GM21367 (cell line): Measurements from ENCODE around the gene ZNF778.
"Not testable (repeated sequence)": the region's sequence is repeated elsewhere in the genome, so short reads cannot be mapped to it uniquely, and the experiment has no call there.

Experiments
- ATAC-seq: cut with Tn5 transposase; IDR thresholded peaks from one replicate; pipeline ENCODE4 v1.9.1; 2021; ENCODE audit not compliant: unreplicated experiment

ZNF778 gene

DNA sequence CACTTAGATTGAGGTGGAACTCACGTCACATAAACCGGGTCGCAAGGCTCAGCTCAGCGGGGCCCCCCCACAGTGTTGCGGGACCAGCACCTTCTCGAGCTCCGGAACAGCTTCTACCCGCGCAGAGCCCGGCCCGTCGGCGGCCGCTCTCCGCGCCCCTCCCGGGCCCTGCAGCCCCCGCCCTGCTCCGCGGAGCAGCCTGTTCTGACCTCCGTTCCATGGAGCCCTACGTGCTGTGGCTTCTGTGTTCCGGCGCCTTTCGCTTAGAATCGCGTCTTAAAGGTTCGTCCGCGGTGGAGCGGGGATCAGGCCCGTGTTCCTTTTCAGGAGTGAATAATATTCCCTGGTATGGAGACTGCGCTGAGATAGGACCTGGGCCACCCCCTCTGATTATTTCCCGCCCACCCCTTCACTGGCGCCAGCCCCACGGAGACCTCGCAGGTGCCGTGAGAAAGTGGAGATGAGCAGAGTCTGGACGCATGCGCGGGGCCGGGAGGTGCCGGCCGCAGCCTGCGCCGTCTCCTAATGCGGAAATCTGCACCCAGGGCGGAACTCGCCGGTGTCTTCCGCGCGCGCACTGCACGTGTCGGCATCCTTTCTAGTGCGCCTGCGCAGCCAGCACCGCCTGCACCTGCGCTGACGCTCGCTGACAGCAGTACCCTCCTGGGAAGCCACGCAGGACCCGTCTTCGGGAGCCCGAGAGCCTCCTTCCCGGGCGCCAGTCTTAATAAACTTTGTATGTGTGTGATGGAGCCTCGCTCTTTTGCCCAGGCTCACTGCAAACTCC, 30.9 kb downstream of the ZNF778 start:
- no peak for ATAC-seq

DNA sequence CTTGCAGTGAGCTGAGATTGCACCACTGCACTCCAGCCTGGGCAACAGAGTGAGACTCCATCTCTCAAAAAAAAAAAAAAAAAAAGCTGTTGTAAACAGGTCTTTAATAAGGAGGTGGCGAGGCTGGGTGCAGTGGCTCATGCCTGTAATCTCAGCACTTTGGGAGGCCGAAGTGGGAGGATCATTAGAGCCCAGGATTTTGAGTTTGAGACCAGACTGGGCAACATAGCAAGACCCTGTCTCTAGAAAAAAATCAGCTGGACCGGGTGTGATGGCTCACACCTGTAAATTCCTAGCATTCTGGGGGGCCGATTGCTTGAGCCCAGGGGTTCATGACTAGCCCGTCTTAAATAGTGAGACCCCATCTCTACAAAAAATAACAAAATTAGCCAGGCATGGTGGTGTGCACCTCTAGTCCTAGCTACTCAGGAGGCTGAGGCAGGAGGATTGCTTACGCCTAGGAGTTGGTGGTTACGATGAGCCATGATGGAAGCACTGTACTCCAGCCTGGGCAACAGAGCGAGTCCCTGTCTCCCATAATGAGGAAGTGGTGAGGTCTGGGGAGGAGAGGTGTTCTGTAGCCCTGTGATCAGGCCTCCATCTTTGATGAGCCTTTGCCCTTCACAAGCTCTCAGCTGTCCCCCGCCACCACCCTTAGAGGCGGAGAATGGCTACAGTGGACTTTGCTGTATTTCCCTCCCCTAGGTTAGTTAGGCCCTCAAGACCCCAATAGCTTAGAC, 36.2 kb downstream of the ZNF778 start:
- no peak for ATAC-seq

DNA sequence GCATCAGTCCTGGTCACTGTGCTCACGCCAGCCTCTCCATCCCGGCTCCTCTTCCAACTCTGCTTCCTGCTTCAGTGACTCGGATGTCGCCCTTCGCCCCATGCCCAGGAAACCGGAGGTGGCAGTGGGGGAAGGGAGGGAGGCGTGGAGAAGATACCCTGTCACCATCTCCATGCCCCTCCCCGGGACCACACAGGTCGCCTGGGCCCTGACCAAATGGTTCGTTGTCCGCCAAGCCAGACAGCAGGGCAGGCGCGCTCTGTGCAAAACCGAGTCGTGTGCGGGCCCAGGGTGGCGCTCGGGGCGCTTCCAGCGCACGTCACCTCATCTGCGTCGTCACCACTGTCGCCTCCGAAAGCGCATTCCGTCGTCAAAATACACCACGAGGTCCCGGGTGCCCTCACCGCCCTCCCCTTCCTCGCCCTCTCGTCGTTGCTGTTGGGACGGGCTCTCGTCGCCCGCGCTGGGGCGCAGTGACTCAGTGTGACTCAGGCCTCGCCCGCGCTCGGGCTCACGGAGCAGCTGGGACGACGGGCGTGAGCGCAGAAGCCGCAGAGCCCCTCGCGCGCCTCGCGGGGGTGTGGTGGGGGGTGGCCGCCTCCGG, 39.2 kb downstream of the ZNF778 start:
- no peak for ATAC-seq

DNA sequence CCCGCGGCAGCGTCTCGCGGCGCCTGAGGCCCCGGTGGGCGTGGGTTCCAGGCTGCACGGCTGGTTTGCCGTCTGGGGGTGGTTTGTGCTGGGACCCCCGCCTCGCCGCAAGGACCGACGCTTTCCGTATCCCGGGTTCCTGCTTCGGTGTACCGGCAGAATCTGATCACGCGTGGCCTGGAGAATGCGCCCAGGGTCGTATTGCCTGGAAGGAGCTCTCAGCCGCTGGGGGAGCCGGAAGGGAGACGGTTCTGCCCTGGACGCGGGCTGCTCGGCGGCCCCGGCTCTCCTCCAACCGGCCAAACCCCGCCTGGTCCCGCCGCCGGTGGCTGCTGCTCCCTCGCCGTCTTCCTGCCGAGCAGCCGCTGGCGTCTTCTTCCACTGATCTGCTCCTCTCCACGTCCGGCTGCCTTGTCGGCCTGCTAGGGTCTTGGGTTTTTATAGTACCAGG, 39.8 kb downstream of the ZNF778 start:
- no peak for ATAC-seq

DNA sequence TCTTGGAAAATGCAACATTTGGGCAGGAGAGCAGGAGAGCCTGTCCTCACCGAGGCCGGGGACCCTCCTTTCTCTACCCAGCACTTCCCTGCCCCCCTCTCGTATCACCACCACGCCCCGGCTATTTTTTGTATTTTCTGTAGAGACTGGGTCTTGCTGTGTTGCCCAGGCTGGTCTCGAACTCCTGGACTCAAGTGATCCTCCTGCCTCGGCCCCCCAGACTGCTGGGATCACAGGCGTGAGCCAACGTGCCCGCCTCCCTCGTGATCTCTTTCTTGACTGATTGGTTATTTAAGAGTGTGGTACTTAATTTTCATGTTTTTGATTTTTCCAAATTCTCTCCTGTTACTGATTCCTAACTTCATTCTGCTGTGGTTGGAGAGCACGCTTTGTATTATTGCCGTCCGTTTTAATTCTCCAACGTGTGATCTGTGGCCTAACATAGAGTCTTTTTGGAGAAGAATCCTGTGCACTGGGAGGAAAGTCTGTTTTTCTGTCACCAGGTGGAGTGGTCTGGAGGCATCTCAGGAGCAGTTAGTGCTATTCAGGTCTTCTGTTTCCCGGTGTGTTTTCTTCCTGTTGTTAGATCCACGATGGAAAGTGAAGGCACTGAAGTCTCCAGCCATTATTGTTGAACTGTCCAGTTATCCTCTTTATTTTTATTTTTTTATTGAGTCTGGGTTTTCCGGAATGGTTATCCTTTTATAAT, 40.4 kb downstream of the ZNF778 start:
- no peak for ATAC-seq

DNA sequence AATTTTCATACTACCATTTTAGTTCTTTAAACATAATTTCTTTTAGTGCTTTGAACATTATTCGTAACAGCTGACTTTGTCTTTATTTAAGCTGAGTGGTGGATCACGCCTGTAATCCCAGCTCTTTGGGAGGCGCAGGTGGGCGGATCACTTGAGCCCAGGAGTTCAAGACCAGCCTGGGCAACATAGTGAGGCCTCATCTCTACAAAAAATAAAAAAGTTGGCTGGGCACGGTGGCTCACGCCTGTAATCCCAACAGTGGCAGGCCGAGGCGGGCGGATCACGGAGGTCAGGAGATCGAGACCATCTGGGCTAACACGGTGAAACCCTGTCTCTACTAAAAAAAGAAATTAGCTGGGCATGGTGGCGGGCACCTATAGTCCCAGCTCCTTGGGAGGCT, 42.4 kb downstream of the ZNF778 start:
- ATAC-seq, result not testable (repeated sequence)

DNA sequence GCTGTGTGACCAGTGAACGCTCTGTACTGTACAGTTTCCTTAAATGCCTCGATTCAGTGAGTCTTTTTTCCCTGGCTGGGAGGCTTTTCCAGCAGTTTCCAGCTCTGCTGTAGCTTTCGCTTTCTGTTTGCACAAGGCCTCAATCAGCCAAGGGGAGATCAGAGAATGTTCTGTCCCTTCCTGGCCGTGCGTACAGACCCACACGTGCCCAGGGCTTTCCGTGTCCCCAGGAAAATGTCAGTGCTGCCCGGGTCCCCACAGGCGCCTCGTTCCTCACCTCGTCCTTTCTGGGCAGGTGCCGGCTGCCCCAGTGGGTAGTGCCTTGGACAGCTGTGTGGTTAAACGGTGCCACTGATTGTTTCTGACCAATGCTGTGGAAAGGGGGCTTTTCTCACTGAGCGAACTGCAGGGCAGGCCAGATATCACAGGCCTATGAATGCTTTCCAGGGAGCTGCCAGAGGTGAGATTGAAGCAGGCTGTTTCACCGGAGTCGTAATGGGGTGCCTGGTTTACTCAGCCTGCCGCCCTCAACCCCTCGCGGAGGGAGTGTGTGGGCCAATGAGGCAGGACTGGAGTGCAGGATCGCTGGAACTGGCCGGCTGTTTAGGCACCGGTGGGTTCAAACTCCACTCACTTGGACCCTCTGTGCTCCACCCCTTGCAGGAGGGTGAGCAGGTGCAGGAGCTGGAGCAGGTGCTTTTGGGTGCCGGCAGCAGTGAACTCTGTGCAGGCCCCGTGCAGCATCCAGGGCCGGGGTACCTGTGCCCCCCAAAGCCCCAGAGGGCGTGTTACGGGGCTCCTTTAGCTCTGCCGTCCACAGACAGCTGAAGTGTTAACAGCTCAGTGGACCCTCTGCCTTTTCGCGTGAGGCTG, 44.4 kb downstream of the ZNF778 start:
- ATAC-seq, result no peak

DNA sequence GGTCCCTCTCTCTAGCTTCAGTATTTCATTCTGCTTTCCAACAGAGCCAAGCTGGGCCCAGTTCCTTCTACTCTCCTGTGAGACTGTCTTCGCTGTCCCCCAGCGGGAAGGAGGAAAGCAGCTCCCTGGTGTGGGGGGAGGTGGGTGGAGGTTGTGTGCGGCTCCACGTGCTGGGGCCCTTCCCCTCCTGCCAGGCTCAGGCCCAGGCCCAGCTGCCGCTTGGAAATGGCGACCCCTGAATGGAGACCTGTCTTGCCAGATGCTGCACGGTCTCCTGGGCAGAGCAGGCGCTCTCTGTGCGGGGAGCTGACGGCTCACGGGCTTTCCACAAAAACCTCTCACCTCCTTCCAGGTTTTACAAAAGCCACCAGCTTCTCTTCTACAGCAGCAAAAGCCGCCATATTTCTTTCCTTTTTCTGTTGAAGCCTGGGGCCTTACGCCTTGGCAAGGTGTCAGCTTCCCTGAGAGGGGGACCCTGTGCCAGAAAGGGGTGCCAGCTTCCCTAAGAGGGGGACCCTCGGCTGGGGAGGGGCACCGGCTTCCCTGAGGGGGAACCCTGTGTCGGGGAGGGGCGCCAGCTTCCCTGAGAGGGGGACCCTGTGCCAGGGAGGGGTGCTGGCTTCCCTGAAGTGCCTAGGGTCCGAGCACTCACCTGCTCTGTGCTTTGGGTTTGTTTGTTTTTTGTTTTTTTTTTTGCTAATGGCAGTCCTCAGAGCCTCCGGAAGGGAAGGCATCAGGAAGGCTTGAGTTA, 47.5 kb downstream of the ZNF778 start:
- no peak for ATAC-seq

DNA sequence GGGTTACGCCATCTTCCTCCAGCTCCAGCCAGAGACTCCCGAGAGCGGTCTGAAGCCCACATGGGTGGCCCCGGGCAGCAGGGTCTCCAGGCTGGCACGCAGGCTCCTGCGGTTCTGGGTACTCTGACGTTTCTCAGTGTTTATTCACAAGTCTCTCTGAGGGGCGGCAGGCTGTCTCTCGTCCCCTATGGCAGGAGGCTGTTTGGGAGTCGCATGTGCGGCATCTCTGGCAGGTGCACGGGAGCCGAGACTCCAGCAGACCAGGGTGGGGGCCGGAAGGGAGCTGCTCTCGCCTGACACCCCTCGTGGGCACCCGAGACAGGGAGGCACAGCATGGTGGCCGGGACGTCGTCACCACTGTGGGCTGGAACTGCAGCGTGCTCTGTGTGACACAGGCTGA, 48.1 kb downstream of the ZNF778 start:
- ATAC-seq, result no peak

DNA sequence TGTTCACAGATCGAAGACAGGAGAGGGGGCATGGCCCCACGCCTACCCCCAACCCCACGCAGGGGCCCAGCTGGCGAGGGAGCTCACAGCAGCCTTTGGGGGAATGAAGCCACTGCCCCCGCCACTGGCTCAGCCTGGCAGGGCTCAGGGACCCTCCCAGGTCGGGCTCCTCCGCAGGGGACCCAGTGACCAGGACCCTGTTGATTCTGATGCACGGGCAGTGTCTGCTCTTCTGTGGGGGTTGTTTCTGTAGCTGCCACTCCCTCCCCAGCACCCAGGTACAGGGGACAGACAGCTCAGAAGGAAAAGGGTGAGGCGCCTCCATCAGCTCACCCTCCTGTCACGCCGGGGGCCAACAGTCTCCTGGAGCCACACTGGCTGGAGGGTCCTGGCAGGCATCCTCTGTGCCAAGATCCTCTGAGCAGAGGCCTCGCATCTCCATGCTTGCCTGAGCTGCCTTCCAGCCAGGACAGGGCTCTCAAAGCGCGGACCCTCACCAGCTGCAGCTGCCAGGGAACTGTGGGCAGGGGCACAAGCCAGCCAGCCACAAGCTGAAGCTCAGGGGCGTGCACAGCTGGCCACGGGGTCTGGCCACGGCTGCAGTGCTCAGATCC, 49.1 kb downstream of the ZNF778 start:
- no peak for ATAC-seq

DNA sequence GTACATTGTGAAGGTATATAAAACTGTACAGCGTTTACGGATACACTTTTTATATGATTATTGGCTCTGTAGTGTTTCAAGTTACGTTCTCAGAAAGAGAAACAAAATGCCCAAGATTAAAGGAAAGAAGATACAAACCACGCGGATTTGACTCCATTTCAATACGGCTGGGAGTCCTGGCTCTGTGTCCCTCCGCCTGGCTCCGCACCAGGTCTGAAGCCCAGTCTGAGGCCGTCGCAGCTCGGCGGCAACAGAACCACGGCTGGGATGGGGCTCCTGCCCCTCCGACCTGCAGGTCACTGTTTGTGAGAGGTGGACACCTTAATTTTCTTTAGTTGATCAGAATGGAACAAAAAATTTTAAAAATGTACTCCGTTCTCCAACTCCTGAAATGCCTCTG, 50.2 kb downstream of the ZNF778 start:
- ATAC-seq, result not testable (repeated sequence)

DNA sequence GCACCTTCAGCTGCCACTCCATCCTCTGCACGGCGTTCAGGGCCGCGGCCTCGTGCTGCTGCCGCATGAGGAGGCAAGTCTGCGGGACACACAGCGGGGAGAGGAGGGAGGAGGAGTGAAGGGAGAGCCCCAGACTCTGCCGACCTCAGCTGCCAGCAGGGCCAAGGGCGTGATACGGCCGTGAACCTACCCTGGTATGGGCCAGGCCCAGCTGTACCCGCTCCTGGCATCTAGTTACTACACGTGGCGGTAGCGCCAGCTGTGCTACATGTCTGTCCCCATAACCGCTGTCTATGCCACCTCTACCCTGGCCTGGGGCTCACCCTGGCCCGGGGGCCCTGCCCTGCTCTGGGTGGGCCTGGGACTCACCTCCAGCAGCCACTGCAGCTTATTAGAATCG, 51.1 kb downstream of the ZNF778 start:
- no peak for ATAC-seq

DNA sequence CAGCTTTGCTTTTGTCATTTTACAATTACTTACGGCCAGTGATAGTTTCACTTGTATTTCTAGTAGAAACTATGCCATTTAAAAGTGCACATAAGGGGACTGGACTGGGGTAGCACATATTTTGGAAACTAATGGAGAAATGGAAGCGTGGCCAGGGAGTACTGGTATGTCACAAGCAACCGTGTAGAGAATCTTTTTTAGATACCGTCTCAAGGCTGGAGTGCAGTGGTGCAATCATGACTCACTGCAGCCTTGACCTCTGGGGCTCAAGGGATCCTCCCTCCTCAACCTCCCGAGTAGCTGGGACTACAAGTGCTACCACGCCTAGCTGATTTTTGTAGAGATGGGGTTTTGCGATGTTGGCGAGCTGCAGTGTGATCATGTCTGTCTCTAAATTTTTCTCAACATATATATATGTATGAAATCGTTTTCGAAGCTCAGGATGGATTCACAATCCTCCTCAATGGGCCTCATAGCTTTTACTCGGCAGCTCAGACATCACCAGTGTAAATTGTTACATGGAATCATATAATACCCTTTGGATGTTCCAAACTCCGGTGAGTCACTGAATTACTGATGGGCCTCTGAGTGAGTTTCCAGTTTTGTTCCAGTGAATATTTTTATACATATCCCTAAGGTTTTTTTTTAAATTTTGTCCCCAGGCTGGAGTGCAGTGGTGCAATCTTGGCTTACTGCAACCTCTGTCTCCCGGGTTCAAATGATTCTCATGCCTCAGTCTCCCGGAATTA, 51.7 kb downstream of the ZNF778 start:
- ATAC-seq, result no peak

DNA sequence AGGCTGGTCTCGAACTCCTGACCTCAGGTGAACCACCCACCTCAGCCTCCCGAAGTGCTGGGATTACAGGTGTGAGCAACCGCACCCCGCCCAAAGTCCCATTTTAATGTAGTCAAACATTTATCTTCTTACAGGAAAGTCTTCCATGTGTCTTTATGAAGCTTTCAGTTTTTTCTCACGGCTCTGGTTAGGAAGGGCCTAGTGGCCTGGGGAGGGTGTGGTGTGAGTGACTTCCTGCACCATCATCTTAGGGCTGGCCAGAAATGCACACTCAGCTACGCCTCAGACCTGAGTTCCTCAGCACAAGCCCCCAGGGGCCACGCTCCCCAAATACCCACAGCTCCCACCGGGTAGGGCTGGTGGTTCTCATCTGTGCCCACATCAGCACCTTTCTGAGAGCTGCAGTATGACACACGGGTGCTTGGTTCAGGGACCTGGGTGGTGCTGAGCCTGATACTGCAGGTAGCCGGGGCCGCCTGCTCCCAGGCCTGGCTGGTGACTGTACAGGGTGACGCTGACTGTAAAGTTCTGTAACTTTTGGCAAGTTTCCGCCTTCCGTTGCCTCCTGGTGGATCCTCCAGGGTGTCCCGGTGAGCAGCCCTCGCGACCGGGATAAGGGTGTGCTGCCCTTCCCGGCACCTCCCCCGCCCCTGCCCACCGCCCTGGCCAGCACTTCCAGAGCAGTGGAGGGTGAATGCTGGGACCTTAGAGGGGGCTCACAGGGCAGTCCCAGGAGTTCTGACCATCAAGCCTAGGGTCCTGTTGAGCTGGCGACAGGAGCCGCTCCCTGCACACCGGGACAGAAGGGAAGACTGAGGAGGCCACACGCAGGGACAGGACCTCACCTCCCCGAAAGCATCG, 52.5 kb downstream of the ZNF778 start:
- no peak for ATAC-seq

DNA sequence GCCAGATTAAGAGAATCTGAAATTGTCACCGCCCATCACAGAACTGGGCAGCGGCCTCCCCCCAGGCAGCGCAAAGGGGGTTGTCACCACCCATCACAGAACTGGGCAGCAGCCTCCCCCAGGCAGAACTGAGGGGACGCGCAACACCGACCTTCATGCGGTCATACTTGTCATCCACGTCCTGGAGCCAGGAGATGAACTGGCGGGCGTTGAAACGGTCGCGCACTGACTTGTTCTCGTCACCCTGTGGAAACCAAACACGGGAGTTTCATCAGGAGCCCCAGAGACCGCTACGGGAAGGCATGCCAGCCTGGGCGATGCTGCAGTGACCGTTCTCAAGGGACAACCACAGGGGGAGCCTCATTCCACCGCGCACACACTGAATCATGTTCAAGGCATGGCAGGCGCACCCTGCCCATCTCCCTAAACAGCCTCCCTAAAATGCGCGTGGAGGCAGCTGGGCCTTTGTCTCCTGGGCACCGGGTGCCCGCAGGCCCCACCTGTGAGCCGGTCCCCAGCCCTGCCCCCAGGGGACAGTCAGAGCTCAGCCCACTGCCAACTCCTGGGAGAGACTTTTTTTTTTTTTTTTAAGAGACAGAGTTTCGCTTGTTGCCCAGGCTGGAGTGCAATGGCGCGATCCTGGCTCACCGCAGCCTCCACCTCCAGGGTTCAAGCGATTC, 53.3 kb downstream of the ZNF778 start:
- no peak for ATAC-seq

DNA sequence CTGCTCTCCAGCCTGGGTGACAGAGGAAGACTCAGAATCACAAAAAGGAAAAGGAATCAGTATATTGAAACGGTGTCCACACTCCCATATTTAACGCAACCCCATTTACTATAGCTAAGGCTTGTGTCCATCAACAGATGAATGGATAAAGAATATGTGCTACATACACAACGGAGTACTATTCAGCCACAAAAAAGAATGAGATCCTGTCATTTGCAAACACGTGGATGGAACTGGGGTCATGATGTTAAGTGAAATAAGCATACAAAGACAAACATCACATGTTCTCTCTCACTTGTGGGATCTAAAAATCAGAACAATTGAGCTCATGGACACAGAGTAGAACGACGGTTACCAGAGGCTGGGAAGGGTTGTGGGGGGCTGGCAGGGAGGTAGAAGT, 55.1 kb downstream of the ZNF778 start:
- ATAC-seq, result no peak
